Stomach (tissue), 4 donors: ENCODE data around the gene PCDHGA11.

ENCODE experiments used
- POLR2A ChIP-seq, 4 donors: fragments of 450-650 bp; IDR thresholded peaks; one replicate each; pipeline ENCODE4 v1.6.1; 2016; ENCODE audit warnings: antibody characterized with exemption in 4 of 4, control low read depth in 2 of 4, mild to moderate bottlenecking in 1 of 4, moderate library complexity in 1 of 4
- TF ChIP-seq, protein P1 (sequence below), 7 experiments: fragments of 450-650 bp in 4 of 7; fragments of 200-600 bp in 3 of 7; sonication (generic) in 3 of 7; IDR thresholded peaks; one replicate each; pipeline ENCODE4 v1.5.1; 2016 to 2019; ENCODE audit warnings: antibody characterized with exemption in 7 of 7, control low read depth in 2 of 7, mild to moderate bottlenecking in 1 of 7

DNA sequence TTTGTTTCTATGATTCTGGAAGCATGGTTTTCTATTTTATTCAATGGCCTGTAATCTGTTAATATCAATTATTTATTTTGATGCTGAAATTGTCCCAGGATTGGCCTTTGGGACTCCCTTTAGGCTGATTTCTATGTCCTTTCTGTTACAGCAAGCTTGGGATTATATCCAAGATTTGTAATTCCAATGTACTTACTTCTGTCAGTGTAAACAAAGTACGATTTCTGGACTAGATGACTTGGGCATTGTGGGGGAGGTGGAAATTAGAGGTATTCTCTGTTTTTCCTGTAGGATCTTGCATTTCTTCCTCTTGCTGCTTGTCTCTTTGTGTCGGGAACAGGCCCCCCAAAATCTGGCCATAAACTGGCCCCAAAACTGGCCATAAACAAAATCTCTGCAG lies 13.2 kb downstream of the PCDHGA11 start:
- TF ChIP-seq, protein P1, sequence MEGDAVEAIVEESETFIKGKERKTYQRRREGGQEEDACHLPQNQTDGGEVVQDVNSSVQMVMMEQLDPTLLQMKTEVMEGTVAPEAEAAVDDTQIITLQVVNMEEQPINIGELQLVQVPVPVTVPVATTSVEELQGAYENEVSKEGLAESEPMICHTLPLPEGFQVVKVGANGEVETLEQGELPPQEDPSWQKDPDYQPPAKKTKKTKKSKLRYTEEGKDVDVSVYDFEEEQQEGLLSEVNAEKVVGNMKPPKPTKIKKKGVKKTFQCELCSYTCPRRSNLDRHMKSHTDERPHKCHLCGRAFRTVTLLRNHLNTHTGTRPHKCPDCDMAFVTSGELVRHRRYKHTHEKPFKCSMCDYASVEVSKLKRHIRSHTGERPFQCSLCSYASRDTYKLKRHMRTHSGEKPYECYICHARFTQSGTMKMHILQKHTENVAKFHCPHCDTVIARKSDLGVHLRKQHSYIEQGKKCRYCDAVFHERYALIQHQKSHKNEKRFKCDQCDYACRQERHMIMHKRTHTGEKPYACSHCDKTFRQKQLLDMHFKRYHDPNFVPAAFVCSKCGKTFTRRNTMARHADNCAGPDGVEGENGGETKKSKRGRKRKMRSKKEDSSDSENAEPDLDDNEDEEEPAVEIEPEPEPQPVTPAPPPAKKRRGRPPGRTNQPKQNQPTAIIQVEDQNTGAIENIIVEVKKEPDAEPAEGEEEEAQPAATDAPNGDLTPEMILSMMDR (IDR thresholded peaks at IDR 0.05) = no peak
- TF ChIP-seq POLR2A (IDR thresholded peaks at IDR 0.05) = no peak
